Left forelimb (tissue), 1 donor: ENCODE data around the gene HNRNPA2B1.
"Not testable (repeated sequence)": the region's sequence is repeated elsewhere in the genome, so short reads cannot be mapped to it uniquely, and the experiment has no call there.

Experiments used
- DNase-seq: peaks from one replicate; pipeline ENCODE4 v3.0.0-alpha.2; 2018; ENCODE audit warnings: low spot score

The HNRNPA2B1 gene

DNA sequence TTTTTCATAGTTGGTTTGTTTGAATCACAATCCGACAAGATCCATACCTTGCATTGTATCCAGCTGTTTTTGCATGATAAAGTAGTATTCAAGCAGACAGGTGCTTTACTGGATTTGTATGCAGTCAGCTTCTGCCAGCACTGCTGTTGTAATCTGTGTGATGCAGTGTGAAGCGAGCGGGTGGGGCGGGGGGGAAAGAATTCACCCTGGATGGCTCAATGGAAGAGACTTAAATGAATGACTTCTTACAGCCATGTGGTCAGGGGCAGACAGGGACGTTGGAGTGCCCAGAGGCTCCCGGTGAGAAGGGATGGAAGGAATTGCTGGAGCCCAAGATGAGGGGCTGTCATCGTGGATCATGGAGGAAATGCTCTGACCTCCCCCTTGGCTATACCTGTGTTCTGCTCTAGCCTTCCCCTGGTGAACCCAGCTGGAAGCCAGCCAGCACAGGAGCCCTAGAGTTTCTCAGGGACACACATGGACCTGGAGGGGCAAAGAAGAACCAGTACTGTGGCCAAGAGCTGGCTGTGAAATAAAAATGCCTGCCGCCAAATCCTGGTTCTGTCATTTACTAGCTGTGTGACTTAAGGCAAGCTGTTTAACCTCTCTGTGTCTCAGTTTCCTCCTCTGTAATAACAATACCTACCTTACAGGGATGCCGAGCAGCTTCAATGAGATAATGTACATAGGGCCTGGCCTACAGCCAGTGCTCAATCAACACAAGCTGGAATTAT lies 34.4 kb downstream of the HNRNPA2B1 start:
- no peak for DNase-seq

- DNase-seq: not testable (repeated sequence)
These were observed 36.7 kb downstream of the HNRNPA2B1 start for GRCh38 chr7:26163804-26164203.

- no peak for DNase-seq
These were observed 38.1 kb downstream of the HNRNPA2B1 start for GRCh38 chr7:26162431-26162830.

DNA sequence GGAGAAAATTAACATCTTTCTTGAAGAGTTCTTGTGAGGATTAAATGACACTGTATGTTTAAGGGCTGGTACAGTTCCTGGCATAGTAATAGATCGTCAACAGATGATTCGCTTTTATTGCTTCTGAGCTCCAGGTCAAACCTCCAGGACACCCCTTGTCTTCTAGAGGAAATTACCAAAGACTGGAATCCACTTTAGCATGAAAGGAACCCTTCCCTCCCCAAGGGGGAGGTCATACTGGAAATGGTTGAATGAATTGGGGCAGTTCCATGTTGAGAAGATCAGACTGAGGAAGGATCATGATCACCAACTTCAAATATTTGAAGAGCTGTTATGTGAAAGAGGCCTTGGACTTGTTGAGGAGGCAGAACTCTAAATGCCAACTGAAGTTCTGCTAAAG lies 39.6 kb downstream of the HNRNPA2B1 start:
- no peak for DNase-seq

- DNase-seq: no peak
These were observed 41.3 kb downstream of the HNRNPA2B1 start for GRCh38 chr7:26159243-26159642.

DNA sequence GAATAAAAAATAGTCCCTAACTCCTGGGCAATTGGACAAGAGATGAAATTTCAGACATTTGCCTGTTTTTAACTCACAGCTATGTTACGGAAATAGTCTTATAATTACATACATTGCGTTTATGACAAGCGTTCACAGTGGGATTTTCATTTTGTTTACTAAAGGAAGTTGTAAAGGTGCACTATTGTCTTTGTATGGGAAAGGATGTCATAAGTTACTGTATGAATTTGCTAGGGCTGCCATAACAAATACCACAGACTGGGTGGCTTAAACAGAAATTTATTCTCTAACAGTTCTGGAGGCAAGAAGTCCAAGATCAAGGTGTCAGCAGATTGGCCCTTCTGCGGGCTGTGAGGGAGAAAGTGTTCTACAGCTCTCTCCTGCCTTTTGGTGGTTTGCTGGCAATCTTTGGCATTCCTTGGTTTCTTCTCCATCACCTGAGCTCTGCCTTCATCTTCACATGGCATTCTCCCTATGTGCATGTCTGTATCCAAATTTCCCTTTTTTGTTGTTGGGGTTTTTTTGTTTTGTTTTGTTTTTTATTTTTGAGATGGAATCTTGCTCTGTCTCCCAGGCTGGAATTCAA lies 42.9 kb downstream of the HNRNPA2B1 start:
- no peak for DNase-seq

DNA sequence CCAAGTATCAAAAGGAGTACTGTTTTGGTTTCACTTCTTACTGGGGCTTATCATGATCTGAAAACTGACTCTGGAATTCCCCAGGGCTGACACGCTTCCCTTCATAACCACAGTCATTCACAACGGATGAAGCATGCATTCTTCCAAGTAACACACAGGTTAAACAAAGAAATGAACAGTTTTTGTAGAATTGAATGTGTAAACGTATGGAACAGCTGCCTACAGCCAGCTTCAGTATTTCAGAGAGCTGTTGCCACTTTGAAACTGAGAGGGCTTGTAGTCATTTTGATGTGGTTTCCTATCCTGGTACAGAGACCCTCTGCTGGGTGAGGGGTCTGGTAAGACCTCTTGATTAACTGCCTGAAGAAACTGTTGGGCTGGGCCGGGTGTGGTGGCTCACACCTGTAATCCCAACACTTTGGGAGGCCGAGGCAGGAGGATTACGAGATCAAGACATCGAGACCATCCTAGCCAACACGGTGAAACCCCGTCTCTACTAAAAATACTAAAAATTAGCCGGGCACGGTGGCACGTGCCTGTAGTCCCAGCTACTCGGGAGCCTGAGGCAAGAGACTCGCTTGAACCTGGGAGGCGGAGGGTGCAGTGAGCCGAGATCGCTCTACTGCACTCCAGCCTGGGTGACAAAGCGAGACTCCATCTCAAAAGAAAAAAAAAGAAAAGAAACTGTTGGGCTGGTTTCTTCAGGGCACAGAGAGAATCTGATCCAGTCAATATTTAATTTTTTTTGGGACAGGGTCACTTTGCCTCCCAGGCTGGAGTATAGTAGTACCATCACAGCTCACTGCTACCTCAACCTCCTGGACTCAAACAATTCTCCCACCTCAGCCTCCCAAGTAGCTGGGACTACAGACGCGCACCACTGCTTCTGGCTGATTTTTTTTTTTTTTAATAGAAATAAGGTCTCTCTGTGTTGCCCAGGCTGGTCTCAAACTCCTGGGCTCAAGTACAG lies 43.8 kb downstream of the HNRNPA2B1 start:
- DNase-seq: no peak

DNA sequence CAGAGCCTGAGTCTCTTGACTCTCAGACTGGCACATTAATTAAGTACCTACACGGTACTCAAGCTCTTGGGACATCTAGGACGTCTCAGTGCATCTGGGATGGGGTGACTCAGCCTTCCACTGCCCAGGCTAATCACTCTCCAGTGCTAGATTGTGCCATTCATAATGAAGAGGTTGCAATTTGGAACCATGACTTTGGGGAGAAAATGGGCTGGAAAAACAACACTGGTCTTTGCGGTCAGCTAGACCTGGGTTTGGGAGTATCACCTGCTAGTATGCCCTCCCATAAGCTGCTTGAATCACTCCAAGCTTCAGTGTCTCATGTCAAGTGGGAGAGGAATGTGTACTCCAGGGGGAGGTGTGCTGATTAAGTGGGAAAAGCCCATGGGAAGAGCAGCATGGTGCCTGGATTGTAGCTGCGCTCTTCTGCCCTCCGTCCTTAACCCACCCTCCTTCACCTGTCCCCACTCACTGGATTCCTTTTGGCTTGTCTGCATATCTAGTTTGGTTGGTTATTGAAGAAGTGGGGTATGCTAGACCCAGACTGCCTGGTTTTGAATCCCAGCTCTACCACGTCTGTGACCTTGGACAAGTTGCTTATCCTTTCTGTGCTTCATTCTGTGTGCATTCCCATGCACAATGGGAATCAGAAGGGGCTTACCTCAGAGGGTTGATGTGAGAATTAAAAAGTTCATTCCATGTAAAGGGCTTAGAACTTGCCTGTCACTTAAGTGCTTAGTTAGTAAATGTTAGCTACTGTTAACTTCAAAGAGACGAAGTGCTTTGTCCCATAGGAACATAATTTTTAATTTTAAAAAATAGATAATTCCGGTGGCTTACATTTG lies 44.8 kb downstream of the HNRNPA2B1 start:
- DNase-seq: no peak

DNA sequence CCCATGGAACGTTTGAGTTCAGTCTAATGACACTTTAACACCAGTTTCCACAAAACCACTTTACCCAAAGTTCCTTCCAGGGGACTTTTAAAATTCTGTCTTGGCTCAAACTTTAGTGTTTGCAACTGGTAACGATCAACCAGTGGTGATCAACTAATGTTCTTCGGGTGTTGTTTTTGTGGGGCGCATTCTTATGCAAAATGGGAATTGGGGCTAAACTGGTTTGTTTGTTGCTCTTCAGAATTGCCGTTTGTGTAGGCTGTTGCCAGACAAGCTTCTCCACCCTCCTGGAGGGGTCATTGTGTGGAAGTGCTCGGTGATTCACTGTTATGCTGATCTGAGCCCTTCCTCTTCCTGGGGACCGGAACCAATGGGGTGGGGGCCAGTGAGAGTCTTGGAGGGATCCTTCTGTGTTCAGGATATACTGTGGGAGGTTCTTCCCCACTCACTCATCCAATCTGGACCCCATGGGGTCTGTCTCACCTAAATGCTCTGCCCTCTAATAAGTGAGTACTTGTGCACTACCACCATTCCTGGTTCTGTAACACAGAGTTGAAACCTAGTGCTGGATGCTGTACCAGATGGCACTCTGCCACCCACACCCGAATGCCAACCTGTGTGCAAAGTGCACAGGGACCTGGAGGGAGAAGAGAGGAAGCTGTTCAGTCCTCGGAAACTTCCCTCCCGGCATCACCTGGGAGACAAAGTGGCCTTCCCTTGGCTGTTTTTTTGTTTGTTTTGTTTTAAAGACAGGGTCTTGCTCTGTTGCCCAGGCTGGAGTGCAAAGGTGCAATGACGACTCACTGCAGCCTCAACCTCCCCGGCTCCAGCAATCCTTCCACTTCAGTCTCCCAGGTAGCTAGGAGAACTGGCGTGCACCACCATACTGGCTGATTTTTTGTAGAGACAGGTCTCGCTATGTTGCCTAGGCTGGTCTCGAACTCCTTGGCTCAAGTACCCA lies 46.4 kb downstream of the HNRNPA2B1 start:
- DNase-seq: no peak

GRCh38 chr7:26153241-26153822 lies 47.2 kb downstream of the HNRNPA2B1 start:
- no peak for DNase-seq

- DNase-seq: not testable (repeated sequence)
These were observed 47.7 kb downstream of the HNRNPA2B1 start for GRCh38 chr7:26152782-26153240.

GRCh38 chr7:26151953-26152781 lies 48.4 kb downstream of the HNRNPA2B1 start, which contains the start of gene NFE2L3:
Gene NFE2L3 (plus strand): TSS chr7:26152198. CDS start chr7:26152499, 301 bp downstream.
- no peak for DNase-seq

GRCh38 chr7:26151650-26151952 lies 48.9 kb downstream of the HNRNPA2B1 start:
- no peak for DNase-seq

DNA sequence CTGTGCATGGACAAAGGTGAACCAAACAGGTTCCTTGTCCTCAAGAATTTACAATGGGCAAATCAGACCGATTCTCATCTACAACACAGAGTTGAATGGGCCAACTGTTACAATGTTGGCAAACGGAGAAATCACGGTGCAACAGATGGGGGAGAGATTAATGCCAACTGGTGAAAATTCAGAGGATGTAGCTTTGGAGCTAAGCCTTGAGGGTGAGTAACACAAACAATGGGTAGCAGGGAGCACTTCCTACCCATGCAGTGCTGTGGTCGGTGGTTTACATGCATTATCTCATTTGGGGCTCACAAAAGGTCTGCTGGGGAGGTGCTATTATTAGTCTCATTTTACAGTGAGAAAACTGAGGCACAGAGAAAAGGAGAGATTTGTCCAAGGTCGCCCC lies 49.5 kb downstream of the HNRNPA2B1 start:
- no peak for DNase-seq

GRCh38 chr7:26149391-26149977 lies 51.1 kb downstream of the HNRNPA2B1 start:
- DNase-seq: no peak

- not testable (repeated sequence) for DNase-seq
These were observed 52.2 kb downstream of the HNRNPA2B1 start for GRCh38 chr7:26148307-26148700.

- not testable (repeated sequence) for DNase-seq
These were observed 52.8 kb downstream of the HNRNPA2B1 start for GRCh38 chr7:26147646-26148306.

- no peak for DNase-seq
These were observed 53.5 kb downstream of the HNRNPA2B1 start for GRCh38 chr7:26147030-26147429.
